Type B pancreatic cell (in vitro differentiated cells): ENCODE data around the gene IL34. TPM values are rescaled to one million over a fixed set of nuclear protein-coding genes. Genes with fewer than 3 reads are reported as not detected.

Experiments used
- DNase-seq: peaks from one replicate; pipeline ENCODE4 v3.0.0; 2021; ENCODE audit warnings: mixed read lengths; ENCODE audit not compliant: unreplicated experiment; ENCODE audit errors: extremely low spot score
- H3K27ac Mint-ChIP-seq: 2 replicates; pipeline ENCODE4 v1.8.0; 2021; ENCODE audit warnings: mild to moderate bottlenecking, mixed read lengths
- H3K27me3 Mint-ChIP-seq: 2 replicates; pipeline ENCODE4 v1.8.0; 2021; ENCODE audit warnings: mixed read lengths
- H3K36me3 Mint-ChIP-seq: 2 replicates; pipeline ENCODE4 v1.8.0; 2021; ENCODE audit warnings: mixed read lengths
- H3K4me1 Mint-ChIP-seq: one replicate; pipeline ENCODE4 v1.8.0; 2021; ENCODE audit warnings: mixed read lengths; ENCODE audit not compliant: unreplicated experiment
- H3K4me3 Mint-ChIP-seq: 2 replicates; pipeline ENCODE4 v1.8.0; 2021; ENCODE audit warnings: mild to moderate bottlenecking, mixed read lengths
- H3K9me3 Mint-ChIP-seq: 2 replicates; pipeline ENCODE4 v1.8.0; 2021; ENCODE audit warnings: mixed read lengths
- CTCF ChIP-seq: fragments of 200-600 bp; sonication (generic); conservative IDR thresholded peaks from 2 replicates; pipeline ENCODE4 v1.5.0; 2021; ENCODE audit warnings: antibody characterized with exemption, mild to moderate bottlenecking
- total RNA-seq: library from RNA; stranded (reverse); gene quantifications from 2 replicates; pipeline ENCODE4 v1.2.1, GENCODE V29; 2021; ENCODE audit warnings: low replicate concordance

IL34 gene
- total RNA-seq, 1 donor from 2014 or later = not detected

GRCh38 chr16:70686376-70687101 is 40.2 kb downstream of the IL34 start:
- TF ChIP-seq CTCF = peak; percentile 57
- Mint-ChIP-seq H3K4me1 (peaks cover 37% of the 10 kb centered on the region), H3K4me3 (peak overlapping the region; percentile 85), H3K27me3 (no peaks in the 10 kb centered on the region), H3K27ac (peak overlapping the region; percentile 68), H3K36me3 (no peaks in the 10 kb centered on the region), H3K9me3 (no peaks in the 10 kb centered on the region)
- DNase-seq = no peak

- Mint-ChIP-seq H3K4me3 (peak overlapping the region; percentile 85), H3K27me3 (no peaks in the 10 kb centered on the region), H3K4me1 (peaks cover 37% of the 10 kb centered on the region), H3K36me3 (no peaks in the 10 kb centered on the region), H3K9me3 (no peaks in the 10 kb centered on the region), H3K27ac (peak overlapping the region; percentile 68)
- TF ChIP-seq CTCF = no peak
- no peak for DNase-seq
These were observed 40.7 kb downstream of the IL34 start for GRCh38 chr16:70687102-70687511.

GRCh38 chr16:70687671-70688245 is 41.4 kb downstream of the IL34 start:
- Mint-ChIP-seq H3K4me1 (peaks cover 32% of the 10 kb centered on the region), H3K4me3 (peak overlapping the region; percentile 85), H3K27me3 (no peaks in the 10 kb centered on the region), H3K9me3 (no peaks in the 10 kb centered on the region), H3K36me3 (no peaks in the 10 kb centered on the region), H3K27ac (peak overlapping the region; percentile 68)
- no peak for TF ChIP-seq CTCF
- DNase-seq = no peak

GRCh38 chr16:70688246-70688742 is 41.9 kb downstream of the IL34 start:
- peak overlapping the region; percentile 48 for H3K27ac Mint-ChIP-seq
- no peaks in the 10 kb centered on the region for H3K36me3 Mint-ChIP-seq
- TF ChIP-seq CTCF = no peak
- H3K9me3 Mint-ChIP-seq = no peaks in the 10 kb centered on the region
- H3K4me3 Mint-ChIP-seq = peak overlapping the region; percentile 45
- peaks cover 33% of the 10 kb centered on the region for H3K4me1 Mint-ChIP-seq
- no peaks in the 10 kb centered on the region for H3K27me3 Mint-ChIP-seq
- DNase-seq = no peak

- no peaks in the 10 kb centered on the region for H3K9me3 Mint-ChIP-seq
- peaks cover 34% of the 10 kb centered on the region for H3K4me1 Mint-ChIP-seq
- TF ChIP-seq CTCF = no peak
- no peak overlapping the region for H3K27ac Mint-ChIP-seq
- H3K4me3 Mint-ChIP-seq = no peak overlapping the region
- no peaks in the 10 kb centered on the region for H3K27me3 Mint-ChIP-seq
- H3K36me3 Mint-ChIP-seq = no peaks in the 10 kb centered on the region
- no peak for DNase-seq
These were observed 42.9 kb downstream of the IL34 start for GRCh38 chr16:70689035-70689969.
